Adipocyte (in vitro differentiated cells): ENCODE data around the gene KRTAP20-4.

Experiments used
- DNase-seq: peaks from one replicate; pipeline ENCODE4 v3.0.0-alpha.2; 2015; ENCODE audit warnings: low read depth
- H3K27me3 ChIP-seq: replicated peaks from 2 replicates; pipeline ENCODE4 v1.7.0; 2013; ENCODE audit warnings: mild to moderate bottlenecking, low read length, moderate library complexity; ENCODE audit not compliant: control insufficient read depth, insufficient read depth
- H3K36me3 ChIP-seq: 2 replicates; pipeline ENCODE4 v1.7.0; 2013; ENCODE audit warnings: low read length, mild to moderate bottlenecking, moderate library complexity; ENCODE audit not compliant: control insufficient read depth, insufficient read depth, severe bottlenecking
- H3K4me1 ChIP-seq: 2 replicates; pipeline ENCODE4 v1.7.0; 2013; ENCODE audit warnings: mild to moderate bottlenecking, low read length, moderate library complexity; ENCODE audit not compliant: control insufficient read depth, insufficient read depth
- H3K4me3 ChIP-seq: 2 replicates; pipeline ENCODE4 v1.7.0; 2013; ENCODE audit warnings: mild to moderate bottlenecking, low read length, moderate library complexity
- H3K9ac ChIP-seq: 2 replicates; pipeline ENCODE4 v1.7.0; 2013; ENCODE audit warnings: mild to moderate bottlenecking, low read length, moderate library complexity
- H3K9me3 ChIP-seq: 2 replicates; pipeline ENCODE4 v1.7.0; 2013; ENCODE audit warnings: mild to moderate bottlenecking, low read length, moderate library complexity; ENCODE audit not compliant: control insufficient read depth

The KRTAP20-4 gene

GRCh38 chr21:30615199-30615598 is 5.2 kb upstream of the KRTAP20-4 start:
- Histone ChIP-seq H3K9me3 (no peaks in the 10 kb centered on the region), H3K9ac (no peak overlapping the region), H3K4me1 (no peaks in the 10 kb centered on the region), H3K27me3 (no peaks in the 10 kb centered on the region), H3K36me3 (no peaks in the 10 kb centered on the region), H3K4me3 (no peak overlapping the region)
- no peak for DNase-seq

- Histone ChIP-seq H3K27me3 (no peaks in the 10 kb centered on the region), H3K9ac (no peak within 1 kb of the TSS), H3K4me3 (no peak within 1 kb of the TSS), H3K4me1 (no peaks in the 10 kb centered on the region), H3K9me3 (no peaks in the 10 kb centered on the region), H3K36me3 (no peaks in the 10 kb centered on the region)
- DNase-seq, result no peak
These were observed 4.3 kb upstream of the KRTAP20-4 start, which contains the start of gene KRTAP20-1 for GRCh38 chr21:30616125-30616524. Gene KRTAP20-1 (plus strand): TSS chr21:30616425. CDS start chr21:30616455, 30 bp downstream.

DNA sequence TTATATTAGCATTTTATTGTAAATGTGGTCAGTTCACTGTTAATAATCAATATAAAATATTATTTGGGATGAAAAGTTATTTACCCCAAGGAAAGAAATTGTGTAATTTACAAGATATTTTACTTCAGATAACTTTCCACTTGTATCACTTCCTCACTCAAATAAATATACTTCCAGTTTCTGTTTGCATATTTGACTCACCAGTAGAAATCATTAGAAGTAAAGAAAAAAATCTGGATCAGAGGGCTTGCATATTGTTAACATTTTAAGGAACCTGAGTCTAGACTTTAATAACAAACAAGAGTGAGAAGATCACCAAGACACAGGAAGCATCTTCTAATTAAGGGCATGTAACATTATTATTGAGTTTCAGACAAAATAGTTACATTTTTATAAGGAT is 347 bp upstream of the KRTAP20-4 start:
- Histone ChIP-seq H3K27me3 (no peaks in the 10 kb centered on the region), H3K9me3 (no peaks in the 10 kb centered on the region), H3K4me3 (no peak overlapping the region), H3K9ac (no peak overlapping the region), H3K4me1 (no peaks in the 10 kb centered on the region), H3K36me3 (no peaks in the 10 kb centered on the region)
- DNase-seq, result no peak

GRCh38 chr21:30623362-30623761 is 2.9 kb downstream of the KRTAP20-4 start:
- H3K9me3 ChIP-seq, result no peaks in the 10 kb centered on the region

GRCh38 chr21:30625449-30626165 is 5.2 kb downstream of the KRTAP20-4 start:
- H3K9me3 ChIP-seq, result no peaks in the 10 kb centered on the region
- H3K4me3 ChIP-seq, result no peak overlapping the region
- no peak for DNase-seq
- no peaks in the 10 kb centered on the region for H3K27me3 ChIP-seq
- no peak overlapping the region for H3K9ac ChIP-seq
- H3K4me1 ChIP-seq, result peaks cover 5% of the 10 kb centered on the region
- H3K36me3 ChIP-seq, result no peaks in the 10 kb centered on the region

More at GRCh38 chr21:30623362-30623761, 2.9 kb downstream of the KRTAP20-4 start:
- Histone ChIP-seq H3K27me3 (no peaks in the 10 kb centered on the region), H3K9ac (no peak overlapping the region), H3K36me3 (no peaks in the 10 kb centered on the region), H3K4me1 (peaks cover 5% of the 10 kb centered on the region), H3K4me3 (no peak overlapping the region)
- DNase-seq, result no peak

DNA sequence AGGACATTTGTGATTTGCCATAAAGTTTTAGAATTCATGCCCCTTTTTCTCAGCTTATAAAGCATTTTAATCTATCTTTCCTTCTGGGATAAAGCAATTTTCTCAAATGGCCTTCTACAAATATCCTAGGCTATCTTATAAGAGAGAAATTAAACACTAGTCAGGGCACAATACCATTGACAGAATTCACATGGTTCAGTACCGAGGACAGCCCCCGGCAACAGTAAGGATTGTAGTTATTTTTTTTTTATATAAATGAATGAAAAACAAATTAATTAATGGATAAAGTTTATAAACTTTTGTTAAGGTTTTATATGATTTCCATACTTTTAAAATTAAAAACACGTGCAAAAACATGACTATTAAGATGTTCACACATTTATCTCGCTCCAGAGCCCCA is 7.7 kb downstream of the KRTAP20-4 start:
- H3K4me1 ChIP-seq, result peaks cover 5% of the 10 kb centered on the region
- no peak for DNase-seq
- no peaks in the 10 kb centered on the region for H3K36me3 ChIP-seq
- H3K4me3 ChIP-seq, result no peak overlapping the region
- no peak overlapping the region for H3K9ac ChIP-seq
- H3K27me3 ChIP-seq, result no peaks in the 10 kb centered on the region
- H3K9me3 ChIP-seq, result no peaks in the 10 kb centered on the region

DNA sequence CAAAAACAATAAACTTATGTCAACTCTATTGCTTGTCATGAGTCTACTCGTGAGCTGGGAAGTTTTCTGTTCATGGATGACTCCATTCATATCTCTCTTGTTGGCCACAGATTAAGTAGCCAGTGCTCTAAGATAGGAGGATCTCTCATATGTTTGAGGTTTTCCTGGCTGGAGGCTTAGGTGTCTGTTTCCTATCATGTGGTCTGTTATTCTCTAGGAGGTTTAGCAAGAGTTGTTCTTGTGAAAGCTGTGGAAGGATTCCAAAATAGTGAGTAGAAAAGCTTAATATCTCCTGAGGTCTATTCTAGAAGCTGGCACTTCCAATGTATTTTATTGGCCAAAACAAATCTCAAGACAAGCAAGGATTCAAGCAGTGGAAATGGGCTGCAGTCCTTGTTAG is 8.8 kb downstream of the KRTAP20-4 start:
- no peaks in the 10 kb centered on the region for H3K36me3 ChIP-seq
- H3K4me1 ChIP-seq, result peaks cover 5% of the 10 kb centered on the region
- H3K9ac ChIP-seq, result no peak overlapping the region
- H3K9me3 ChIP-seq, result no peaks in the 10 kb centered on the region
- H3K27me3 ChIP-seq, result no peaks in the 10 kb centered on the region
- DNase-seq, result no peak
- H3K4me3 ChIP-seq, result no peak overlapping the region

GRCh38 chr21:30634906-30635305 is 14.5 kb downstream of the KRTAP20-4 start, which contains the start of gene KRTAP20-2:
Gene KRTAP20-2 (plus strand): TSS chr21:30635206. CDS start chr21:30635264, 58 bp downstream.
- Histone ChIP-seq H3K4me1 (no peaks in the 10 kb centered on the region), H3K27me3 (no peaks in the 10 kb centered on the region), H3K4me3 (no peak within 1 kb of the TSS), H3K9me3 (no peaks in the 10 kb centered on the region), H3K9ac (no peak within 1 kb of the TSS), H3K36me3 (no peaks in the 10 kb centered on the region)
- DNase-seq, result no peak

GRCh38 chr21:30638686-30639085 is 18.3 kb downstream of the KRTAP20-4 start:
- no peak for DNase-seq
- H3K27me3 ChIP-seq, result no peaks in the 10 kb centered on the region
- H3K9ac ChIP-seq, result no peak overlapping the region
- no peak overlapping the region for H3K4me3 ChIP-seq
- H3K9me3 ChIP-seq, result no peaks in the 10 kb centered on the region
- H3K4me1 ChIP-seq, result no peaks in the 10 kb centered on the region
- no peaks in the 10 kb centered on the region for H3K36me3 ChIP-seq

DNA sequence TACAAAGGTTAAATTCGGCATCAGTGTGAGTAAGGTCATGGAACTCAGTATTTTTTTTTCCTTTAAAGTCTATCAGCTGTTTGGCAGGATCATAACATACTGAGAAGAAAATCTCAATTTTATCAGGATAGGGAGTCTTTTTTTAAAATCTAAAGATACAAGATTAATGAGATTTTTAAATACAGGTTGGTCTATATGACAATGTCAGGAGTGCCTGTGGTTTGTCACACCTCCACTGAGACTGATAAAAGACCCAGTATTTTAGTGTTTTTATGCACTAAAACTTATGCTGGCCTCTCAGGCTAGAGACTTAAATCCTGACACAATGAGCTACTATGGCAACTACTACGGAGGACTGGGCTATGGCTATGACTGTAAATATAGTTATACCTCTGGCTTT is 22.1 kb downstream of the KRTAP20-4 start, which contains the start of gene KRTAP20-3:
KRTAP20-3 (plus strand) TSS at position 301 of the 400 bp plus-strand sequence.
- no peak within 1 kb of the TSS for H3K4me3 ChIP-seq
- H3K4me1 ChIP-seq, result no peaks in the 10 kb centered on the region
- H3K9ac ChIP-seq, result no peak within 1 kb of the TSS
- no peak for DNase-seq
- no peaks in the 10 kb centered on the region for H3K9me3 ChIP-seq
- no peaks in the 10 kb centered on the region for H3K36me3 ChIP-seq
- no peaks in the 10 kb centered on the region for H3K27me3 ChIP-seq

DNA sequence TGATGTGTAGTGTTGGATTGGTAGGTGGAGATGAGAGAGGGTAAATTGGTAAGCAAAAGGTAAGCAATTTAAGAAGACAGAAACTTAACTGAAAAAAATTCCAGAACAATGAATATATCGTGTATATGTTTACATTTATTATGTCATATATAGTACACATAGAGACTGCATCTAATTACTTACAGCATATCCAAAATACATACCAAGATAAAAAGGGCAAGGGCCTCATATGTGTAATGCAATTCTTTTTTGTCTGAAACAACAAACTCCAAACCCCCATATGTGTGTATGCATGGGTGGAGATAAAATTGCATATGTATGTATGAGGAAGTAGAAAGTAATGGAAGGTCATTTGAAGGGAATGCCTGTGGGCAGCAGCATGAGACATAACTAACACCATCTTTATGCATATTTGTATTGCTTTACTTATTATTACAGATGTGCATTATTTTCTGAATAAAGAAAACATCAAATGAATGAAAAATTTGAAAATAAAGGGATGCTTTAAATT is 26.5 kb downstream of the KRTAP20-4 start:
- no peak for DNase-seq
- H3K36me3 ChIP-seq, result no peaks in the 10 kb centered on the region
- H3K4me1 ChIP-seq, result no peaks in the 10 kb centered on the region
- no peak overlapping the region for H3K9ac ChIP-seq
- H3K27me3 ChIP-seq, result no peaks in the 10 kb centered on the region
- H3K9me3 ChIP-seq, result no peaks in the 10 kb centered on the region
- H3K4me3 ChIP-seq, result no peak overlapping the region
